GM18511 (cell line): ENCODE measurements around the gene COX19.
"Not testable (repeated sequence)": the region's sequence is repeated elsewhere in the genome, so short reads cannot be mapped to it uniquely, and the experiment has no call there.

Source experiments
- ATAC-seq: cut with Tn5 transposase; IDR thresholded peaks from one replicate; pipeline ENCODE4 v1.9.1; 2021; ENCODE audit warnings: mild to moderate bottlenecking, moderate library complexity; ENCODE audit not compliant: unreplicated experiment

COX19 gene

DNA sequence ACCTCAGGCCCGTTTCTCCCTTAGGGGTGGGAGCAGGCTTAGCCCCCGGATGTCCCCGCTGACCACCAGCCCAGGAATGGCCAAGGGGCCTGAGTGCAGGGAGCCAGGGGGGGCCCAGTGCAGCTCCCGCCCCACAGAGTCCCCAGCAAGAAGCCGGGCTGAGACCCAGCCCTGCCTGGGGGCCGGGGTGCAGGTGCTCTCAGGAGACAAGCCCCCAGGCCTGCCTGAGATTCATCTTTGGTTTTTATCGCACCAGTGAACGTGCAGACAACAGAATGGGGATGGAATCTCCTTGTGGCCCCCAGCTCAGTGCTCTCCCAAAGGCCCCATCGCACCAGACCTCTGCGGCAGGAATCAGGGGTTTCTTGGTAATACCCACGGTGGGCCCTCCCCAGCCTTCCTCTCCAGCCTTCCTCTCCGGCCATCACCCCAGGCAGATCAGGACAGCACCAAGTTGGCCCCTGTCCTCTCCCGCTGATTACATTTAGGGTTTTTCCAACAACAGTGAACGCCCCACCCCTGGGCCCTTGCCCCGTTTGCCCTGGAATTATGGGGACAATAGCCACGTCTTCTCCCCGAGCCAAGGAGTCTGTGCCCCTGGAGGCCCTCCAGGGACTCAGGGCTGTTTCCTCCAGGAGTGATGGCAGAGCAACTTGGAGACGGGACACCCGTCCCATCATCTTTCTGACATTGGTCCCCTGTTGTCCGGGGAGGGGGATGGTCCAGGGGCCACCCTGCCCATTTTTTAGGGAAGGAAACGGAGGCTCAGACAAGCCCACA, 43.3 kb downstream of the COX19 start:
- no peak for ATAC-seq

GRCh38 chr7:930975-931758, 44.2 kb downstream of the COX19 start:
- ATAC-seq = no peak

- no peak for ATAC-seq
These were observed 46.0 kb downstream of the COX19 start for GRCh38 chr7:929311-929711.

DNA sequence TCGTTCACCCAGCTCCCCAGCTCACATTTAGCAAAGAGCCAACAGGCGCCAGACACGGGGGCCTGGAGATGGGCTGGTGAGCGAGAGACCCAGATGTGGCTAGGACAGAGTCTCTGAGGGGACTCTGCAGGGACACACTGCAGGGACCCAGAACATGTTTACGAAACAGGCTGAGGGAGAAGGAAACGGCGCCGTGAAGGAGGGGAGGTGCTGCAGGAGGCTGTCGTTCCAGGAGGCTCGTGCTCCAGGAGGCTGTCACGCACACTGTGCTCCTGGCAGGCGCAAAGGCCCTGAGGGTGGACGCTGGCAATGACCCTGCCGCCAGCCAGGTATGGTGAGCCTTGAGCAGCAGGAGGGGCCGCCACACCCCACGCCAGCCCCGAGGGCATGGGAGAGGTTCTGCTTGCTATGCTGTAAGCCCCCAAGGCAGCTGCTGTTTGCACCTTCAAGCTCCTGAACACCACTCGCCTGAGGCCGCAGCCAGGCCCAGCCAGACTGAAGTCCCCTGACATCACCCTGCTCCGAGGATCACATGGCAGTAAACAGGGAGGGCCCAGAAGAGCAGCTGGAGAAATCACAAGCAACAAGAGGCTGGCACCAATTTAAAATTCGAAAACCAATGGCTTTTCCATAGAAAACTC, 48.2 kb downstream of the COX19 start:
- no peak for ATAC-seq

GRCh38 chr7:926061-927030, 49.0 kb downstream of the COX19 start:
- no peak for ATAC-seq

- ATAC-seq = no peak
These were observed 49.7 kb downstream of the COX19 start for GRCh38 chr7:925601-926000.

GRCh38 chr7:924541-925231, 50.7 kb downstream of the COX19 start:
- peak; percentile 67 for ATAC-seq

DNA sequence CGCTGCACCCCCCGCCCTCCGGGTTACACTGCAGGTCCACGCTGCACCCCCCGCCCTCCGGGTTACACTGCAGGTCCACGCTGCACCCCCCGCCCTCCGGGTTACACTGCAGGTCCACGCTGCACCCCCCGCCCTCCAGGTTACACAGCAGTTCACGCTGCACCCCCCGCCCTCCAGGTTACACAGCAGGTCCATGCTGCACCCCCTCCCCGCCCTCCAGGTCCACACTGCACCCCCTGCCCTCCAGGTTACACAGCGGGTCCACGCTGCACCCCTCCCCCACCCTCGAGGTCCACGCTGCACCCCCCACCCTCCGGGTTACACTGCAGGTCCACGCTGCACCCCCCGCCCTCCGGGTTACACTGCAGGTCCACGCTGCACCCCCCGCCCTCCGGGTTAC, 51.3 kb downstream of the COX19 start:
- ATAC-seq = not testable (repeated sequence)

GRCh38 chr7:923108-924041, 52.0 kb downstream of the COX19 start:
- peak; percentile 84 for ATAC-seq

DNA sequence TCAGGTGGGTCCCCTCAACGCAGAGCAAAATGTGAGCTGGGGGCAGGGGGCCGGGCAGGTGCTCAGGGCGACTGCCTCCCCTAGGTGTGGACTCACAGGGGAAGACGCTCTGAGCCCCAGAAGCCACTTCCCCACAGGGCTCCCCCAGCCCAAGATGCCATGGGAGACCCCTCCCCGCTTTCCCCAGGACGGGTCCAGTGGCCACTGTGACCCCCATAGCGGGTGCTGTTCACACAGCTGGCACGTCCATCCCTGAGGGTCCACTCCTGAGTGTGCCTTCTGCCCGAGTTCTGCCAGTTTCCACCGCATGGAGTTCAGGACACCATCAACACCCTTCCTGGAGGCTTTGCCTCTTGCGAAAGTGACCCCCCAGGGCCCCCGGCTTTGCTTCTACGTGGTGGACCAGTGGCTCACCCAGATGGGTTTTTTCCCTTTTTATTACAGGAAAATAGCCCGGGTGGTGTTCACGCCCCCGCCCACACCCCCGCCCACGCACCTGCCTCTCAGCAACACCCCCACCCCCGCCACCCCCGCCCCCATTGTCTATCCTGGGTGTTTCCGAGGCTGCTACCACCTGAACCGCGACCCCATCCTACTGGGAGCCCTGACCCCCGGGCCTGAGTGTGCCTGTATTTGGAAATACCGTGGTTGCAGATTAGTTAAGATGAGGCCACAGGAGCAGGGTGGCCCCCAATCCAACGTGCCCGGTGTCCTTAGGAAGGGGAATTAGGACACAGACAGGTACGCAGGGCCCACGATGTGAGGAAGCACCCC, 52.8 kb downstream of the COX19 start:
- peak; percentile 10 for ATAC-seq

DNA sequence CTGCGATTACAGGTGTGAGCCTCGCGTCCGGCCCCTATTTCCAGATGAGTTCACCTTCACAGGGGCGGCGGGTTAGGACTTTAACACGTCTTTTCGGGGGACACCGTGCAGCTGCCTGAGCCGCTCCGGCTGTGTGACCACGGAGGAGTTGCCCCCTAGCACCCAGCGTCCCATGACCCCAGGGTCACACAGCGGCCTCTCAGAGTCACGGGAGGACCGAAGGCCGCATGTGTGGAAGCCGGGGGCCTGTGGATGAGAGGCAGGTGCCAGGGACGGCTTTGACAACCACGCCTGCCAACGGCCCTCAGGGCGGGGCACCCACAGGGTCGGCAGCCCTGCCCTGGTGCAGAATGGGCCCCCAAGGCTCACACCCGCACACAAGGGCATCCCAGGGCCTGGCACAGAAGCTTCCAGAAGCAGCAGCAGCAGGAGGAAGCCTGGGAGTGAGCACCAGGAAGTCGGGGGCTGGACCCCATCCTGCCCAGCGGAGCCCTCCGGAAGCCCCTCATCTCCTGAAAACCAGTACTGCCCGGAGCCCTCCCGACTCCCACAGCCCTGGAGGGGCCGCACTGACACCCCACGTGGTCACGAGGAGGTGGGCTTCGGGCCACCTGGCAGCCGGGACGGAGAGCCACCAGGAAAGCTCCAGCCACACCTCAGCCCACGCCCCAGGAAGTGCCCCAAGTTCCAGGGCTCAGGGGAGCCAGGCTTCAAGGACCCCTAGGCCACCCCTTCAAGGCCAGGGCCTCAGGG, 53.6 kb downstream of the COX19 start:
- no peak for ATAC-seq

DNA sequence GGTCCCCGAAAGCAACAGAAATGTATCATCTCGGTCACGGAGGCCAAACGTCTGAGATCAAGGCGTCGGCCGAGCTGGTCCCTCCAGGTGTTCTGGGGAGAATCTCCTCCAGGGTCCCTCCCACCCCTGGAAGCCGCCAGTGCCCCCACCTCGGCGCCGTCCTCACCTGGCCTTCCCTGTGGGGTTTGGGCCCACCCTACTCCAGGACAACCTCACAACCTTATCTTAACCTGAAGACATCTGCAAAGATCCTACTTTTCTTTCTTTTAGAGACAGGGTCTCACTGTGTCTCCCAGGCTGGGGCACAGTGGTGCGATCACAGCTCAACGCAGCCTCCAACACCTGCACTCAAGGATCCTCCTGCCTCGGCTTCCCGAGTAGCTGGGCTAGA, 54.3 kb downstream of the COX19 start:
- no peak for ATAC-seq

DNA sequence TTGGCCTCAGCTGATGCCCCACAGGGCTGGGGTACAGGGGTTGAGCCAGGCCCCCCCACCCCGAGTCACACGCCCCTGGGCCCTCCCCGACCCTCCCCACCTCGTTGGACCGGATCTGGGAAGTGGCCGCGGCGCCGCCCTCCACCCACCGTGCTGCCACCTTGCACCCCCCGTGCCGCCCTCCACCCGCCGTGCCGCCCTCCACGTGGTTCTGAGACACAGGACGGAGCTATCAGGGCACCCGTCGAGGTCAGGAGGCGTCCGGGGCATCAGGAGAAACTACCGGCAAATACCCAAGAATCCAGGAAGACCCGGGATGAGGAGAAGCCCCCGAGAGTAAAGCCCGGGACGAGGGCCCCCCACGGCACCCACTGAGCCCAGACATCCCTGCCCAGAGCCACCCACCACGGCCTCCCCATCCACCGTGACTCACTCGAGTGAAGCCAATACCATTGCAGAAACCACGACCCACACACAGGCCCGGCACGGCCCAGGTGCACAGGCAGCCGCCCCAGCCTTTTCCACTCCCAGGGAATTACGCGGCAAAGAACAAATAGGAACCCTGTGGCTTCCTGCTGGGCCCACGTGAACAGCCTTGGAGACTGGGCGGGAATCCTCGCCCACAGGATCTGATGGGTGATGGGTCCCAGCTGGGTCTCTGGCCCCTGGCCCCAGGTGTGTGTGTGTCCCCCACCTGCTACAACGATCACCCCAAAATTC, 54.8 kb downstream of the COX19 start:
- ATAC-seq = no peak

- ATAC-seq = no peak
These were observed 55.4 kb downstream of the COX19 start for GRCh38 chr7:919924-920341.

- no peak for ATAC-seq
These were observed 56.3 kb downstream of the COX19 start for GRCh38 chr7:919114-919442.

DNA sequence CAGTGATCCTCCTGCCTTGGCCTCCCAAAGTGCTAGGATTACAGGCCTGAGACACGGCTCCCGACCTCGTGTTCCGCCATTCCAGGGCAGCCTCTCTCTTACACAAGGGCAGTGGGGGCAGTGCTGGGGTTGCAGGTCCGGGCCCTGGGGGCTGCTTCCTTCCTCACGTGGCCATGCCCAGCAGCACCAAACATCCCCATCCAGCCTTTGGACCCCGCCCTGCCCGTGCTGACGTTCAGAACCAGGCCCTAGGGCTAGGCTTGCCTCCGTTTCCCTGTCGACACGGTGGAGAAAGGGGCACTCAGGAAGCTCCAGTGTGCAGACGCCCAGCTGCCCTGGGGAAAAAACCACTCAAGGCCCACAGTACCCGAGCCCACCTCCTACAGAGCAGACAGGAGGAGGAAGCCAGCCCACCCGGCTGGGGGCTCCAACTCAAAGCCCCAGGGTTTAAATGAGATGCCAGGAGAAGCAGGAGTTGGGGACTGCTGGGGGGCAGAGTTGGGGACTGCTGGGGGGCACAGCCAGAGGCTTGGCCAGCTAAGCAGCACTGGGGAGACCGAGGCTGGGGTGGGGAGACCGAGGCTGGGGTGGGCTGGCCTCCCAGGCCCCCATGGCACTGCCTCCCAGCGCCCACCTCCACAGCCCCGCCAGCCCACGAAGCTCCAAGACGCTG, 56.8 kb downstream of the COX19 start:
- no peak for ATAC-seq

DNA sequence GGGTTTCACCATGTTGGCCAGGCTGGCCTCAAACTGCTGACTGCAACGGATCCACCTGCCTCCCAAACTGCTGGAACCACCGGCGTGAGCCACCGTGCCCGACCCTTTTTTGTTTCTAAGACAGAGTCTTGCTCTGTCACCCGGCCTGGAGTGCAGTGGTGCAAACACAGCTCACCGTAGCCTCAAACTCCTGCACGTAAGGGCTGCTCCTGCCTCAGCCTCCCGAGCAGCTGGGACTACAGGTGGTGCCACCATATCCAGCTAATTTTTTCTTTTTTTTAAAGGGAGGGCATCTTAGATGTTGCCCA, 57.3 kb downstream of the COX19 start:
- ATAC-seq = no peak
